MV-4-11 (cell line): ENCODE results near the gene ERICH6B.
"Not testable (repeated sequence)": the region's sequence is repeated elsewhere in the genome, so short reads cannot be mapped to it uniquely, and the experiment has no call there.

Experiments
- DNase-seq: peaks from one replicate; lab custom pipeline; 2025; lab: John Stamatoyannopoulos, UW

The ERICH6B gene

DNA sequence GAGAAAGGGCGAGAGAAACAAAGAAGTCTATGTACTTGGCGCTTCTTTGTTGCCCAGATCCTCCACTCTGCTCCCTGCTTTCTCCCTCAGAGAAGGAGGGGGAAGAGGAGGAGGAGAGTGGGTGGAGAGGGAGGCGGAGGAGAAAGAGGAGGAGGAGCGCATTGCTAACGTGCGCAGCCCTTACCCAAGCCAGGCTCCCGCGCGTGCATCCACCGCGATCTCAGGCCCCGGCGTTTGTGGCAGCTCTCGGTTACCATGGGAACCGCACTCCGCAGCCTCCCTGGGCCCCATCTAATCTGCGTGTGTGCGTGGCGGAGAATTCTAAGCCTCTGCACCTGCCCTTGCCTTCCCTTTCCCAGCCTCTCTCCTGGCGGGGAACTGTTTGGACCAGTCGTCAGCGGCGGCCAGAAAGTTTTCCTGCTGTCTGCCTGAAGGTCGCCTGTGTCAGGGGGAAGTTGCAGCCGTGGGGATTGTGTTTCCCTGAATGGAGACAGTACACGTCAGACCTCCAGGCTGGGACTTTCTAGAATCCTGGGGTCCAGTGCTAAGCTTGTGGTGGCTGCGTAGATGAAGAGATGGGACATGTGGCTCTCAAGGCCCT lies at the start of gene ERICH6B:
Gene ERICH6B, minus strand, starts transcription at position 239 of the 601 bp plus-strand sequence. CDS start 18,734 bp downstream, outside the sequence.
- DNase-seq = peak; percentile 36

DNA sequence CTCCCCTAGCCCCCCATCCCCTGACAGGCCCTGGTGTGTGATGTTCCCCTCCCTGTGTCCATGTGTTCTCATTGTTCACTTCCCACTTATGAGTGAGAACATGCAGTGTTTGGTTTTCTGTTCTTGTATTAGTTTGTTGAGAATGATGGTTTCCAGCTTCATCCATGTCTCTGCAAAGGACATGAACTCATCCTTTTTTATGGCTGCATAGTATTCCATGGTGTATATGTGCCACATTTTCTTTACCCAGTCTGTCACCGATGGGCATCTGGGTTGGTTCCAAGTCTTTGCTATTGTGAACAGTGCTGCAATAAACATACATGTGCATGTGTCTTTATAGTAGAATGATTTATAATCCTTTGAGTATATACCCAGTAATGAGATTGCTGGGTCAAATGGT lies 47.4 kb upstream of the ERICH6B start:
- DNase-seq = not testable (repeated sequence)

DNA sequence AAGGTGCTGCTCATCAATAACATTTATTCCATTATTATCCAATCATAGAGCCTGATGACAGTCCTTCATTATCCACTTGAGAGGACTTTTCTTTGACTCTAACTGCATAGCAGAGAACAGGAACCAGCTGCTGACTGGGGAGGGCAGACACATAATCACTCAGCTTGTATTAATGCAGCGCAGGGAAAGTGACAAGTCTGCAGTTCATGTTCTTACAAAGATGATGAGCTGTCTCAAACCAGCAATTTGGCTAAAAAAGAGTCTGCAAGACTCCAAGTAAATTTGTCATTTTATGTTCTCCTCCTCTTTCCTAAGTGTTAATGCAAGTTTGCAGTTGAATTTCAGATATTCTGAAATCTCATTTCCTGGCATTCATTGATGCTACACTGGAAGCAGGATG lies 46.6 kb upstream of the ERICH6B start:
- no peak for DNase-seq

DNA sequence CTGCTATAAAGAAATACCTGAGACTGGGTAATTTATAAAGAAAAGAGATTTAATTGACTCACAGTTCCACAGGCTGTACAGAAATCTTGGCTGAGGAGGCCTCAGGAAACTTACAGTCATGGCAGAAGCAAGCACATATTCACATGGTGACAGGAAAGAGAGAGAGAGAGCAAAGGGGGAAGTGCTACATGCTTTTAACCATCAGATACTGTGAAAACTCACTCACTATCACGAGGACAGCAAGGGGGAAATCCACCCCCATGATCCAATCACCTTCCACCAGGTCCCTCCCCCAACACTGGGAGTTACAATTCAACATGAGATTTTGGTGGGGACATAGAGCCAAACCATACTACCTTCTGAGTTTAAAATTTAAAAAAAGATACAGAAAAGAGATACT lies 44.9 kb upstream of the ERICH6B start:
- peak; percentile 44 for DNase-seq

DNA sequence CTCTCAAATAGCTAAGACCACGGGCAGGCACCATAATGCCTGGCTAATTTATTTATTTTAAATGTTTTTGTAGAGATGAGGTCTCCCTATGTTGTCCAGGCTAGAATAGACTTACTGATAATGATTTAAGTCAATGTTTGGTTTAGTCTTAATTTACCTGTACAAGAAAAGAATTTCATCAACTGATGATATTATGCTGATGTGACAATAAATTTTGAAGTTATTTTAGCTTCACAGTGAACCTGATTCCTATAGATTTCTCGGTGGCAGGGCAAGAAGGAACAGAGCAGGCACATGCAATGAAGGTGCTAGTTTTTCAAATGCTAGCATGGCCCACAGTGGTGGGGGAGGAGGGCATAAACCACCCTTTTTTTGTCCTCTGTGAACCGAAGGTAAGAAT lies 44.0 kb upstream of the ERICH6B start:
- DNase-seq = no peak

DNA sequence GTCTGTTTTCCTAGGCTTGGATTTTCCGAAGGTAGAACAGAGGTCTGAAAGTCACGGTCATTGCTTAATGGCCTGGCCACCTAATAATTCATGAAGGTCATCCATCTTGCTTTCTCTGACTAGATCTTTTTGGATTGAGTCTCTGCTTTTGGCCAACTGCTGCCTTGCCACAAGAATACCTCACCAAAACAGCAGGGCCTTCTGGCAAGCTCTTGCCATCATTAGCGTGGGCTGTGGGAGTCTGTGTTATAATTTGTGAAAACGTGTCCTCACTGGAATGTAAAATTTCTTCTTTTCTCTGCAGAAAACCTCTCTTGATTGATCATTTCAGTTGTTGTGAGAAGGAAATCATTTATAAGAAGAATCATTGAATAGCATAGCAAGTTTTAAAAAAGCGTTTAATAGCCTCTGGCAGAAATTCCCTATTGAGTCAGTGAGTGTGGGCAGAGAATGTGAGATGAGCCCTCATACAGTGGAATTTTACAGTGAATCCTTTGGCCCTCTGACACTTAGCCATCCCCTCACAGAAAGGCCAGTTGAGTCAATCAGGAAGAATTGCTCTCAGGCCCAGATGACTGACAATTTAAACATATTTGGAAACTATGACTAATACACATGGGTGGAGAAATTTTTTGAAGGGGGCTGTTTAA lies 43.2 kb upstream of the ERICH6B start:
- no peak for DNase-seq

DNA sequence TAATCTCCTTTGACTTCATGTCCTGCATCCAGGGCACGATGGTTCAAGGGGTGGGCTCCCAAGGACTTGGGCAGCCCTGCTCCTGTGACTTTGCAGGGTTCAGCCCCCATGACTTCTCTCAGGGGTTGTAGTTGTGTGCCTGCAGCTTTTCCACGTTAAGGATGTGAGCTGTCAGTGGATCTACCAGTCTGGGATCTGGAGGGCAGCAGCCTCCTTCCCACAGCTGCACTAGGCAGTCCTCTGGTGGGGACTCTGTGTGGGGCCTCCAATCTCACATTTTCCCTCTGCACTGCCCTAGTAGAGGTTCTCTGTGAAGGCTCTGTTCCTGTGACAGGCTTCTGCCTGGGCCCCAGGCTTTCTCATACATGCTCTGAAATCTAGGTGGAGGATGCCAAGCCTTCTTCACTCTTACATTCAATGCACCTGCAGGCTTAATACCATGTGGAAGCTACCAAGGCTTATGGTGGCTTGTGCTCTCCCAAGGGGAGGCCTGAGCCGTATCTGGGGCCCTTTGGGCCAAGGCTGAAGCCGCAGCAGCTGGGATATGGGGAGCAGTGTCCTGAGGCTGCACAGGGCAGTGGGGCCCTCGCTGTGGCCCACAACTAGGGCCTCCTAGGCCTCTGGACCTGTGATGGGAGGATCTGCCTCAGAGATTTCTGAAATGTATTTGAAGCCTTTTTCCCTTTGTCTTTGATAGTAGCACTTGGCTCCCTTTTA lies 39.3 kb upstream of the ERICH6B start:
- DNase-seq = no peak

DNA sequence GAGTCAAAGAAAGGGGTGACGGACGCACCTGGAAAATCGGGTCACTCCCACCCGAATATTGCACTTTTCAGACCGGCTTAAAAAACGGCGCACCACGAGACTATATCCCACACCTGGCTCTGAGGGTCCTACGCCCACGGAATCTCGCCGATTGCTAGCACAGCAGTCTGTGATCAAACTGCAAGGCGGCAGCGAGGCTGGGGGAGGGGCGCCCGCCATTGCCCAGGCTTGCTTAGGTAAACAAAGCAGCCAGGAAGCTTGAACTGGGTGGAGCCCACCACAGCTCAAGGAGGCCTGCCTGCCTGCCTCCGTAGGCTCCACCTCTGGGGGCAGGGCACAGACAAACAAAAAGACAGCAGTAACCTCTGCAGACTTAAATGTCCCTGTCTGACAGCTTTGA lies 29.7 kb upstream of the ERICH6B start:
- DNase-seq = not testable (repeated sequence)

DNA sequence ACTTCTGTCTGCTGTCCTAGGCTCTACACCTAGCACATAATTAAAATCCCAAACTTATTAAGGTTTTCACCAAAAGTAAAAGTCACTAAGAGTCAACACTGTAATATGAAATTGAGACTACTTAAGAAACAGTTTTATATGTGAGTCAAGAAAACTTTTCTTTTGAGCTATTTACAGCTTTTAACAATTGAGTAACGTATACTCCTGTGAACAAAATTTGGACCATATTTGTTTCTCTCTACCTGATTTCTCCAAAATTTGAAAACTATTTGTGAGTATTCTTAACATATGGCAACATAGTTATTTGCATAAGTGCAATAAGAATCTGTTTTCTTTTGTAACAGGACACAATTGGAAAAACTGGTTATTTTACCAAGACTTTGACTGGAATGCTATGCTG lies 26.6 kb upstream of the ERICH6B start:
- DNase-seq = not testable (repeated sequence)

DNA sequence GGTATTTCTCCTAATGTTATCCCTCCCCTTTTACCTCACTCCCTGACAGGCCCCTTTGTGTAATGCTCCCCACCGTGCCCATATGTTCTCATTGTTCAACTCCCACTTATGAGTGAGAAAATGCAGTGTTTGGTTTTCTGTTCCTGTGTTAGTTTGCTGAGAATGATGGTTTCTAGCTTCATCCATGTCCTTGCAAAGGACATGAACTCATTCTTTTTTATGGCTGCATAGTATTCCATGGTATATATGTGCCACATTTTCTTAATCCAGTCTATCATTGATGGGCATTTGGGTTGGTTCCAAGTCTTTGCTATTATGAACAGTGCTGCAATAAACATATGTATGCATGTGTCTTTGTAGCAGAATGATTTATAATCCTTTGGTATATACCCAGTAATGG lies 19.8 kb upstream of the ERICH6B start:
- DNase-seq = not testable (repeated sequence)

DNA sequence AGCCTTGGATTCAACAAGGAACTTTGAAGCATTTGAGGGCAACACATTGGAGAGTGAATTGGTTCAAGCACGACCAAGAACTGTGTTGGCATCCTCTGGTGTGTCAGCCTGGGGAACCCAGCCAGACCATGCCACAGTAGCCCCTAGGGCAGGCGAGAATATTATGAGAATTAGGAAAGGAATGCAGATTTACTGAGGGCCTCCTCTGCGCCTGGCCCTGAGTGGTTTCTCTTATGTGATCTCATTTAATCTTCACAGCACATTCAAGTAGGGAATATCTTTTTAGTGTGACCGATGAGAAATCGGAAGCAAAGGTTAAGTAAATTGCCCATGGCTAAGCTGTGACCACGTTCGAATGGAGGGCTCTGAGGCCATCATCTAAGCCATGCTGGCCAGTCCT lies 15.3 kb upstream of the ERICH6B start:
- DNase-seq = no peak

DNA sequence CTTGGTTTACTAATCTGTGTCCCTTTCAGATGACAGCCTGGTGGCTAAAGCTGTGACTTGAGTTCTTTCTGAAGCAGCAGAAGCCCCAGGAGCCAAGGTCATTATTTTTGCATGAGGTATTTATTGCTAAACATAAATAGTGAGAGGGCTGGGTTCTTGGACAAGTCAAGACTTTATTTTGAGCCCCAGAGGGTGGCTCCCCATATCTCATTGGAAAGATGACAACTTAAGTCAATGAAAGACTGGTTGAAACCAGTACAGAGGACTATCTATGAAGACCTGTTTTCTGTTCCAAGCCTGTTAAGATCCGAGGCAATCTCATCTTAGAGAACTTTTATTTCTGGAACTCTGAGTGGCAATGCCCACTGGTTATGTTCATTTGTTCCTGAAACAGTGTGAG lies 14.4 kb upstream of the ERICH6B start:
- no peak for DNase-seq

DNA sequence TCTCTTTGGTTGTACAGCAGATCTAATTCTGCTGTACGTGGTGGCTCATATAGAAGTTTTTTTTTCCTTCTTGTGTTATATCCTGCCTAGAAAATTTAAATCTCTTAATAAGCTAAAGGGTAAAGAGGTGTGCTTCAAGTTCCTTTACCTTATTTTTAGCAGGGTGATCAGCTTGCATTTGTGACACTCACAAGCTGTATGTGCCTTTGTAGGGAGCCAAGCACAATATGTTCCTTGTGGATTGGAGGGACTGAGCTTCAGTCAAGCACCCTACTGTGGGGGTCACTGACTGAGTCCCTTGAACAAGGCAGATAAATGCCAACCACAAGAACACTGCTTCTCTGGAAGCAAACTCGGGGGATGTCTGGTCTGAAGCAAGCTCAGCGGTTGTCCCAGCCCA lies 12.6 kb upstream of the ERICH6B start:
- no peak for DNase-seq

DNA sequence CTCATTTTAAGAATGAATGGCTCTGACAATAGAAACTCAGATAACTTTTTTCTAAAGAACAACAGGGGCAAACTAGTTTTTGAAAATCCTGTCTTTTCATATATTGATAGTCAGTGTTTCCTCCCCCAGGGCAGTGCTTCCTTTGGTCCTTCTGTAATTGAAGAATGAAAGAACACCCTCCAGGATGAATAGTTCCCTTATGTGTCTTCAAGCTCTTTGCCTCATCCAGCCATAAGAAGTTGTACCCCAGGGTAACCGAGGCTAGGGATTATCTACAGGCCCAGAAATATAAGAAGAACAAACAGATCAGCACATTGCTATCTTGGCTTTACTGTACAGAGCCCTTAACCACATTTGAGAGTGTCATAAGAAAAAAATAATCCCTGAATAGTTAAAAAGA lies 12.1 kb upstream of the ERICH6B start:
- no peak for DNase-seq

DNA sequence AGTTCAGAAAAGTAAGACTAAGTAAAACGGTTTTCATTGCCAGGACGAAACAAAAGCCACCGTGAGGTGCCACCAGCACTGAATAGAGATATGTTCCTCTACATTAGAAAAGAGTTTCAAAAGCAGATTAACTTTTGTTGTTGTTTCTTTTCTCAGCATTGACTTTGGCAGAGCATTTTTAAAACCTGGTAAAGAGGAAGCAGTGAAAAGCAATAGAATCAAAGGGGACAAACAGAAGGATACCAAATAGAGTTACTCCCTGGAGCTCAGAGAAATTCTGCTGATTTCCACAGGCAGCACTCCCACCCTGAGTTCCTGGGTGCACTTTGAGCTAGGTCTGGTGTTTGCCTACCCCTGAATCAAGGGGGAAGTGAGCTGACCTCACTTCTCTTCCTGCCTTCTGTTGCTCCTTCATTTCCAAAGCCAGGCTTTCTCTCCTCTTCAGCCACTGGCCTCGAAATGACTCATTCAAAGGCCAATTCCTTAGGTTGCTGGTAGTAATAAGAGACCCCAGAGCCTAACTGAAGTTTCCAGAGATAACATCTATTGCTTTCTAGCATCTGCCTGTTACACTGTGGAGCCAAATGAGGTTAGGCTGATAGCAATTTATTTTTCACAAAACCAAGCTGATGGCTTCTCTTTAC lies 11.3 kb upstream of the ERICH6B start:
- DNase-seq = peak; percentile 64

DNA sequence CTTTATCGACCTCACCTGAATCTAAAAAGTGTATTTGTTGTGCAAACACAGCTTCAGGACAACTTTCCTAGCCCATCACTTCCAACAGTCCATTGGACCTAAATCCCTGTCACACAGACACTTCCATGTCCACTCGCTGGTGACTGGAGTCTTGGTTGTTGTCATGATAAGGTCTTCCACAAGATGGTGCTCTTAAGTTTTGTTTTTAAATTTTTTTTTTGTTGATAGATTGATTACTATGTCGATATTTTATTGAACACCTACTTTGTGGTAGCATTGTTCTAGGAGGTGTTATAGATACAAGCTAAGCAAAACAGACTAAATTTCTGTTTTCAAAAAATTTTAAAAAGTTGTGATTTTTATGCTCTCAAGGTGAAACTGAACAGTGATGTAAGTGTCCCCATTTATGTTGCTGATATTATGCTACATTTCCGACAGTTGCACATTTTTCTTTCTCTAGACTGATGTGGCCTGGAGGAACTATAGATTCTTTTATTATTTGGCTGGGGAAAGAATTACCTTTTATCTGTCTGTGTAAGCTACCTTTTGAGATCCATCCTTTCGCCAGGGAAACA lies 8.1 kb upstream of the ERICH6B start:
- DNase-seq = no peak

DNA sequence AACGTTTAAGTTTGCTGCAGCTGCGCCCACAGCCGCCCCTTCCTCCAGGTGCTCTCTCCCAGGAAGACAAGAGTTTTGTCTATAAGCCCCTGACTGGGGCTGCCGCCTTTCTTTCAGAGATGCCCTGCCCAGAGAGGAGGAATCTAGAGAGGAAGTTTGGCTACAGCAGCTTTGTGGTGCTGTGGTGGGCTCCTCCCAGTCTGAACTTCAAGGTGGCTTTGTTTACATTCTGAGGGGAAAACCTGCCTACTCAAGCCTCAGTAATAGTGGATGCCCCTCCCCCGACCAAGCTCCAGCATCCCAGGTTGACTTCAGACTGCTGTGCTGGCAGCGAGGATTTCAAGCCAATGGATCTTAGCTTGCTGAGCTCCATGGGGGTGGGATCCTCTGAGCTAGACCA lies 6.4 kb upstream of the ERICH6B start:
- DNase-seq = no peak

DNA sequence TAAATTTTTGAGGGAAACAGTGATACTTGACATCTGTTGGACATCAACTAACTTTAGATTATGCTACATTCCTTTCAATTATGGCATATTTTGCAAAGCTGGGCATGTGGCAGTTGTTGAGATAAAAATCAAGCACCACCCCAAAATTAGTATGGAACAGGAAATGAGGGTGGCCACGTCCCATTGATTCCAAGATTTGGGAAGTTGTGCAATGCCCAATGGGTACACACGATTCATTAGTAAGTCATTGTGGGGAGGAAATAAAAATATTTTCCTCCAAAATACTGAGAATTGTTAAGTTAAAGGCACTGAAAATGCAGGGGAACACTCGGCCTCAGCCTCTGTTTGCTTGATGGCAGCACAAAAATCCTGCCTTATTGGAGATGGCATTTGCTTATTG lies 7.6 kb downstream of the ERICH6B start:
- no peak for DNase-seq

DNA sequence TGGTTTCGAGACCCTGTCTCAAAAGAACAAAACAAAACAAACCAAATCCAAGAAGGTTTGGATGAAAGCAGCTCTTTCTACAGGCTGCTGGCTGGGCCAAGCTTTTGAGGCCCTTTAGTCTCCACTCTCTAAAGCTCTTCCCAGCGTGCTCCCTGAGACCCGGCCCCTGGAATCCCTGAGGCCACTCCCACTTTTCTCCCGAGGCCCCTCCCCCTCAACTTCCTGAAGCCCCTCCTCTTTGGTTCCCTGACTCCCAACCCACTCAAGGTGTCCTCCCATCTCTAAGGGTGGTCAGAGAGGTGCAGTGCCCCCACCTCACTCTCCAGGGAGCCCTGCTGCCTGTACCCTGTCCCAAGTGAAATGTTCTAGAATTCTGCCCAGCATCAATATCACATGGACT lies 10.6 kb downstream of the ERICH6B start:
- DNase-seq = no peak

DNA sequence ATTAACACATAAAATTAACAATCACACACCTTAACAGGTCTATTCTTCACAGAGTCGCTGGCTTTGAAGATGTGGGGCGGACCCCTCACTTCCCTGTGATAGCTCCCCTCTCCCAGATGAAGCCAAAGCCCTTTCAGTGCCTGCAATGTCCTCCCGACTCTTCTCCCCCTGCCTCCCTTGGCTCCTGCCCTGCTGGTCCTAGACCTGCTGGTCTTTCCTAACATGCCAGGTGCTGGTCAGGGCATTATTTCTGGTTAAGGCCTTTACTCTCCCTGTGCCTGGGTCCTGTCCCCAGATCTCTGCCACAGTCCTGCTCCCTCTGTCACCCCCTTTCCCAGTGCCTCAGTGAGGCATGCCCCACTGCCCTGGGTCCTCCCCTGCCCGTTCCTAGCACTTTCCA lies 12.2 kb downstream of the ERICH6B start:
- no peak for DNase-seq

DNA sequence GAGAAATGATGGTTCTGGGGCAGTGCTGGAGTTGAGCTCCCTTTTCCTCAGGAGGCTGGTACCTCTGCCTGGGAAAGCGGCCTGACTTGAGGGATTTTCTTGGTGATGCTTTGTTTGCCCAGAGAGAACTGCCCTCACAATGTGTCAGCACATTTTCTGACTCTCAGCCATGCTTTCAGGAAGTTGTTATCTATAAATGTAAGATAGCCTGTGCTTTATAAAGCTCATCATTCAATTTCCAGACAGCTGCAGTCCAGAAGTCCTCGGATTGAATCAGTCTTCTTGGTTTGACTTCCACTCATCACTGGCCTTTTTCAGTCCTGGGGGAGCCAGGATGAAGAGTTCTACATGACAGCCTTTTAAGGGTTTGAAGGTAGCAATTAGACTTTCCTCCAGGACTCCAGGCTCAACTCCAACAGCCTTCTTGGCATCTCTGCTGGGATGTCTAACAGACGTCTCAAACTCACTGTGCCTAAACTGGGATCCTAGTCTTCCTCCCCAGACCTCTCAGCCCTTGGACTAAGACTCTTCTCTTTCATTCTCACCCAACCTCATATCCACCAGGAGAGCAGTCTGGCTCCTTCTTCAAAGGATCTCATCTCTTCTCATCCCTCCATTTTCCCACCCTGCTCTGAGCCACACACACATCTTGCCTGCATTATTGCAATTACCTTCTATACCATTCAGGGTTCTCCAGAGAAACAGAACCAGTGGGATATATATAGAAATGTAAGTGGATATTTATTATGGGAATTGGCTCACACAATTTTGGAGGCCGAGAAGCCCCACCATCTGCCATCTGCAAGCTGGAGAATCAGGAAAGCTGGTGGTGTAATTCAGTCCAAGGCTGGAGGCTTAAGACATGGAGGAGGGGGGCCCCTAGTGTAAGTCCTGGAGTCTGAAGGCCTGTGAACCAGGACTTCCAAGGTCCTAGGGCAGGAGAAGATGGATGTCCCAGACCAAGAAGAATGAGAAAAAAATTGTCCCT lies 13.1 kb downstream of the ERICH6B start:
- no peak for DNase-seq
